Cardiac muscle cell (in vitro differentiated cells and primary cell): ENCODE data around the gene ABCA1. TPM values are rescaled to one million over a fixed set of nuclear protein-coding genes. Genes with fewer than 3 reads are reported as not detected.
A peak's percentile ranks its signal among the peaks of the same experiment; 100 is the strongest.

Source experiments
- DNase-seq, 2 donors: peaks; one replicate each; pipeline versions ENCODE4 v3.0.0 to v3.0.0-alpha.2; 2010 to 2017; ENCODE audit warnings: low read depth in 1 of 2, low spot score in 1 of 2
- H3K27ac ChIP-seq: fragments of 200-600 bp; sonication (generic); 2 replicates; pipeline ENCODE4 v1.5.1; 2016
- H3K27me3 ChIP-seq: fragments of 200-600 bp; sonication (generic); 2 replicates; pipeline ENCODE4 v1.6.0; 2016; ENCODE audit warnings: control low read depth
- H3K36me3 ChIP-seq: fragments of 200-600 bp; sonication (generic); 2 replicates; pipeline ENCODE4 v1.5.1; 2016; ENCODE audit warnings: control low read depth
- H3K4me1 ChIP-seq: fragments of 200-600 bp; sonication (generic); 2 replicates; pipeline ENCODE4 v1.8.1; 2017; ENCODE audit warnings: low read depth, mild to moderate bottlenecking, mixed run types
- H3K4me3 ChIP-seq: fragments of 200-600 bp; sonication (generic); 2 replicates; pipeline ENCODE4 v1.5.1; 2016; ENCODE audit warnings: mild to moderate bottlenecking
- H3K9me3 ChIP-seq: fragments of 200-600 bp; sonication (generic); 2 replicates; pipeline ENCODE4 v1.5.1; 2017; ENCODE audit warnings: low read depth, mild to moderate bottlenecking, control low read depth
- CTCF ChIP-seq: IDR thresholded peaks from 2 replicates; pipeline ENCODE4 v1.5.1; 2012; ENCODE audit warnings: low read depth, mild to moderate bottlenecking, low read length
- polyA plus RNA-seq: library from polyadenylated mRNA; unstranded; fragments of >200 nt; fragmentation: Nextera tagmentation; extraction: Ambion mirVana; gene quantifications from 2 replicates; pipeline ENCODE4 v1.2.1, GENCODE V29; 2016
- total RNA-seq: library from RNA; depleted of rRNA; stranded (reverse); fragments of >200 nt; gene quantifications from 2 replicates; pipeline ENCODE4 v1.2.3, GENCODE V29; 2016

The ABCA1 gene
- total and polyA plus RNA-seq, 2 experiments from 2014 or later = 2.5 to 23.0 TPM

GRCh38 chr9:104914466-104914865, 13.5 kb downstream of the ABCA1 start:
- H3K36me3 ChIP-seq = no peaks in the 10 kb centered on the region
- H3K27me3 ChIP-seq = no peaks in the 10 kb centered on the region
- peaks cover 28% of the 10 kb centered on the region for H3K4me1 ChIP-seq
- DNase-seq = no peak
- H3K4me3 ChIP-seq = no peak overlapping the region
- no peak overlapping the region for H3K27ac ChIP-seq
- no peak for TF ChIP-seq CTCF
- no peaks in the 10 kb centered on the region for H3K9me3 ChIP-seq

DNA sequence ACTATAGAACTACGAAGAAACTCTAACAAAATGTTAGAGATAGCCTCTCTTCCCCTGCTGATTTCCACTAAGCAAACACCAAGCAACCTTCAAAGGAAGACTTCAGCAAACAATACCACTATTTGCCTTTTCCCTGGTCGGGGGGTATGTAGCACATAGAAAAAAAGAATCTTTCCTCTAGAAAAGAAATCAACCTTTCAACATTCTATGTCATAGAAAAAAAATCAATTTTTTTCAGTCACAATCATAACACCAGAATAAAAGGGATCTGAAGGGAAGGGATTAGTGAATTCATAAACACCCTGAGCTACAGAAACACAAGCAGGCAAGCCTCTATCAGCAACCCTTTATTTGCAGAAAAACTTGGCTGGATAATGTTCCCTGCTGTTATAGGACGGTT, 15.3 kb downstream of the ABCA1 start:
- Histone ChIP-seq H3K36me3 (no peaks in the 10 kb centered on the region), H3K9me3 (no peaks in the 10 kb centered on the region), H3K27ac (no peak overlapping the region), H3K27me3 (no peaks in the 10 kb centered on the region), H3K4me1 (peaks cover 28% of the 10 kb centered on the region), H3K4me3 (no peak overlapping the region)
- DNase-seq = no peak
- TF ChIP-seq CTCF = no peak

DNA sequence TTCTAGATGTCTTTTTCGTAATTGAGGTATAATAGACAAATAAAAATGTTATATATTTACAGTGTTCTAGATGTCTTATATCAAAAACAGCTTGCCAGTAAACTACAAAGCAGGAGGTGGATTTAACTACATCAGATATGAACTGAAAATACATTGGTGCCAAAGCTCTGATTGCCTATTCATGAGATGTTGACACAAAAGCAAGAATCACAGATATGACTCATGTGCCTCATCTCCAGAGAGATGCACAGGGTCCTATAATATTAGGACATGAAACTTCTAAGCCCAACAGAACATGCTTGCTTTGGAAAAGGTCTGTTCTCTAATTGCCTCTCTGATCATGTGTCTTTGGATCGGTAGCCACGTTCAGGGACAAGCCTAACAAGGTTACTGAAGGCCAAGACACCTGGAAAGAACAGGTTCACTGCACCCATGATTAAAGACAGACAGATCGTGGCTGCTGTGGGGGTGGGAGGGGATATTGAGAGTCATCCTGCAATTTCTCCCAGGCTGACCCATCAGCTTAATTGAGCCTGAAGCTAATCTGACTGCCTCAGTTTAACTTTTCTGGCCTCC, 16.8 kb downstream of the ABCA1 start:
- Histone ChIP-seq H3K27me3 (no peaks in the 10 kb centered on the region), H3K4me3 (no peak overlapping the region), H3K36me3 (no peaks in the 10 kb centered on the region), H3K27ac (no peak overlapping the region), H3K4me1 (peaks cover 27% of the 10 kb centered on the region), H3K9me3 (no peaks in the 10 kb centered on the region)
- peak in 1 of 2 donors; percentile 33 for DNase-seq
- TF ChIP-seq CTCF = no peak

DNA sequence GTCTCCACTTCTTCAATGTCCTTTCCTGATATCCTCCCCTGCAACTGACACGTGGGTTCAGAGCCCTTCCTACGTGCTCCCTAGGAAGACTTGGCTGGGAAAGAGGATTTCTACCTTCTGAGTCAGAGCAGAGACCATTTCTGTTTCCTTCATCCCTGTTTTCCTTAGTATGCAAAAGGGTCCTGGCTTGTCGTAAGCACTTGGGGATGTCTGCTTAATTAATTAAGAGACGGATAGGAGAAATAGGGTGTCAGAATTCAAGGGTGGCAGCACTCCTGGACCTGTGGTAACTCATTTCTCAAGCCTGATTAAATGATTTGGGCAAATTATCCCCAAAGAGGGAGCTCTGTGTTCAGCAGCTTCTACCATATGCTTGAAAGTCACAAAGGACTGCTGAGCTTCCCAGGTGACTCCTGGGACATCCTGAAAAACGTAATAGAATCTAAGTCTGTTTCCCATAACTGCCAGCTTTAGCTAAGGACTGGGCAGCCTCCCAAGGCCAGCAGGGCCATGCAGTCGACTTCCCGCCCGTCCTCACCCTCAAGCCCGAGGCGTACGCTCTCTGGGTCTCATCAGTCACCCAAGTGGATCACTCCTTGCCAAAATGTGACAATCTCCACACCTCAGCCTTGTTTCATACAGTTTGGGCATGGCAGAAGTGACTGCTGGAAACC, 20.5 kb downstream of the ABCA1 start:
- Histone ChIP-seq H3K4me3 (no peak overlapping the region), H3K36me3 (no peaks in the 10 kb centered on the region), H3K27me3 (no peaks in the 10 kb centered on the region), H3K4me1 (peaks cover 24% of the 10 kb centered on the region), H3K27ac (no peak overlapping the region), H3K9me3 (no peaks in the 10 kb centered on the region)
- no peak for TF ChIP-seq CTCF
- peak in 1 of 2 donors; percentile 92 for DNase-seq

DNA sequence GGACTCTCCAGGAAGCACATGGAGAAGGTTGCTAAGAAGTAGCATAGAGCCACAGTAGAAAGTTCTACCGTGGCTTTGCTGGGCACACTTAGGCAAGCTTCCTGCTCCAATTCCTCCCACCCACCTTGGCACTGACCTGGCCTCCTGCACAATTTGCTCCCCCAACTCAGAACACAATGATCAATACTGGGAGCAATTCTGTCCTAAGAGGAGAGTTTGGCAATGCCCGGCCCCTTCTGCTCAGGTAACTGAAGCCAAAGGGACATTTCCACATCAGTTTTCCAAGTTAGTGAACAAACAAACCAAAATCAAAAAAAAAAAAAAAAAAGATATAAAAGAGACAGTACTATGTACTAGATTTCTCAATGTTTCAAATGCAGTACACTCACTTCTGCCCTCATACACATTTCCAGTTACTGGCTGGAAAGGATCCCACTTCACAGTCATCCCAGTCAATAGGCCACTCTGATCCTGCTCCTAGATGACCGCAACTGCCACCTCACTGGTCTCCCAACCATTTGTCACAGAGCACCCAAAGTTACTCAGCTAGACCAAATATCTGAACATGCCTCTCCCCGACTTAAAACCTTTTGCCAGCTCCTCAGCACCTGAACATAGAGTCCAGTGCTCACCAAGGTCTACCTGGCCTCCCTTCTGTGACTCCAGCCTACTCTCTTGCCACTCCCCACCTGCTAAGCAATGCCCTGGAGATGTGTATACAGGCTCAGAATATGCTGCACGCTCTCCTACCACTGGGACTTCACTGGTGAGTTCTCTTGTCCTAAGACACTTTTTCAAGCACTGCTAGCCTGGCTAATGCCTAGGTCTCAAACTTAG, 21.3 kb downstream of the ABCA1 start:
- no peaks in the 10 kb centered on the region for H3K27me3 ChIP-seq
- peaks cover 24% of the 10 kb centered on the region for H3K4me1 ChIP-seq
- H3K27ac ChIP-seq = no peak overlapping the region
- peak in 1 of 2 donors; percentile 84 for DNase-seq
- H3K4me3 ChIP-seq = no peak overlapping the region
- H3K36me3 ChIP-seq = no peaks in the 10 kb centered on the region
- no peaks in the 10 kb centered on the region for H3K9me3 ChIP-seq
- TF ChIP-seq CTCF = no peak
